Measurements from ENCODE around the gene FGD4. TPM values are rescaled to one million over a fixed set of nuclear protein-coding genes. Genes with fewer than 3 reads are reported as not detected.

Gene FGD4
- total RNA-seq, 4 donors from 2014 or later, result 22.1 to 56.7 (median 38.0) TPM

DNA sequence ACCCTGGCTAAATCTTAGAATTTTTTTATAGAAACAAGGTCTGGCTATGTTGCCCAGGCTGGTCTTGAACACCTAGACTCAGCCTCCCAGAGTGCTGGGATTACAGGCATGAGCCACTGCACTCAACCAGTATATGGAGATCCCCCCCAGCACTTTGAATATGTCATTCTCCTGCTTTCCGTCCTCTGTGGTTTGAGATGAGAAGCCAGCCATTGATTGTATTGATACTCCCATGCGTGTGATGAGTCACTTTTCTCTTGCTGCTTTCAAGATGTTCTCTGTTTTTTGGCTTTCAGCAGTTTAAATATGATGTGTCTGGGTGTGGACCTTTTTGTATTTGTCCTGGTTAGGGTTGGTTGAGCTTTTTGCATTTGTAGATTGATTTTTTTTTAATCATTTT, 204.5 kb downstream of the FGD4 start:
- peak; percentile 39 for ATAC-seq
- Histone ChIP-seq H3K27ac (no peak overlapping the region), H3K4me3 (no peak overlapping the region), H3K27me3 (no peaks in the 10 kb centered on the region), H3K36me3 (peaks cover 0 to 45% of the 10 kb centered on the region in 2 donors), H3K4me1 (peaks cover 0 to 22% (median 0%) of the 10 kb centered on the region in 3 donors), H3K9me3 (no peaks in the 10 kb centered on the region)
- WGBS, 2 donors (ENCODE audit: low coverage in 1 of 2), result 61 to 85% methylated on average over 2 of the region's 2 CpGs
- TF ChIP-seq POLR2AphosphoS5 (IDR thresholded peaks at IDR 0.05) (no peak), EP300 (IDR thresholded peaks at IDR 0.05) (no peak), POLR2A (IDR thresholded peaks at IDR 0.05) (no peak)
- TF ChIP-seq, protein P1, sequence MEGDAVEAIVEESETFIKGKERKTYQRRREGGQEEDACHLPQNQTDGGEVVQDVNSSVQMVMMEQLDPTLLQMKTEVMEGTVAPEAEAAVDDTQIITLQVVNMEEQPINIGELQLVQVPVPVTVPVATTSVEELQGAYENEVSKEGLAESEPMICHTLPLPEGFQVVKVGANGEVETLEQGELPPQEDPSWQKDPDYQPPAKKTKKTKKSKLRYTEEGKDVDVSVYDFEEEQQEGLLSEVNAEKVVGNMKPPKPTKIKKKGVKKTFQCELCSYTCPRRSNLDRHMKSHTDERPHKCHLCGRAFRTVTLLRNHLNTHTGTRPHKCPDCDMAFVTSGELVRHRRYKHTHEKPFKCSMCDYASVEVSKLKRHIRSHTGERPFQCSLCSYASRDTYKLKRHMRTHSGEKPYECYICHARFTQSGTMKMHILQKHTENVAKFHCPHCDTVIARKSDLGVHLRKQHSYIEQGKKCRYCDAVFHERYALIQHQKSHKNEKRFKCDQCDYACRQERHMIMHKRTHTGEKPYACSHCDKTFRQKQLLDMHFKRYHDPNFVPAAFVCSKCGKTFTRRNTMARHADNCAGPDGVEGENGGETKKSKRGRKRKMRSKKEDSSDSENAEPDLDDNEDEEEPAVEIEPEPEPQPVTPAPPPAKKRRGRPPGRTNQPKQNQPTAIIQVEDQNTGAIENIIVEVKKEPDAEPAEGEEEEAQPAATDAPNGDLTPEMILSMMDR (IDR thresholded peaks at IDR 0.05), result no peak

DNA sequence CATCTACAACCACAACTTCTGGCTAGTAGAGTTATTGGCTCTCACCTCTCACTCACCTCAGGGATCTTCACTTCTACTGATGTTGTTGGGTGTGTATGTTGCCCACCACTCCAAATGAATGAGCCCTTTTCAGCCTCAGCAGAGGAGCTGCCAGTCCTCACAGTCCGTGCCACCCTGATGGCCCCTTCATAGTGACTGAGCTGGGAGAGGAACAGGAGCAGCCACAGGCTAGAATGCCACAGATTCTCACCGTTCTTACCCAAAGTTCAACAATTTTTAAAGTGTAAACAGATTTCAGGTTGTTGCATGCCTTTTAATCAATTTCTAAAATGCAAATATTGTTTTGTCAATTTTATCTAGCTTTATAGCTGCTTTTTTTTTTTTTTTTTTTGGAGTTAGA, 205.2 kb downstream of the FGD4 start:
- Histone ChIP-seq H3K4me1 (peaks cover 0 to 22% (median 0%) of the 10 kb centered on the region in 3 donors), H3K27ac (no peak overlapping the region), H3K4me3 (no peak overlapping the region), H3K9me3 (no peaks in the 10 kb centered on the region), H3K27me3 (no peaks in the 10 kb centered on the region), H3K36me3 (peaks cover 0 to 50% of the 10 kb centered on the region in 2 donors)
- TF ChIP-seq POLR2A (IDR thresholded peaks at IDR 0.05), result no peak
- TF ChIP-seq EP300 (IDR thresholded peaks at IDR 0.05), result no peak
- TF ChIP-seq, protein P1 (IDR thresholded peaks at IDR 0.05), result no peak
- TF ChIP-seq POLR2AphosphoS5 (IDR thresholded peaks at IDR 0.05), result no peak
- no peak for ATAC-seq
- 100% methylated on average over 1 of the region's 2 CpGs; no CpG with 5 or more reads in 1 of the 2 donors for WGBS, 2 donors (ENCODE audit: low coverage in 1 of 2)

DNA sequence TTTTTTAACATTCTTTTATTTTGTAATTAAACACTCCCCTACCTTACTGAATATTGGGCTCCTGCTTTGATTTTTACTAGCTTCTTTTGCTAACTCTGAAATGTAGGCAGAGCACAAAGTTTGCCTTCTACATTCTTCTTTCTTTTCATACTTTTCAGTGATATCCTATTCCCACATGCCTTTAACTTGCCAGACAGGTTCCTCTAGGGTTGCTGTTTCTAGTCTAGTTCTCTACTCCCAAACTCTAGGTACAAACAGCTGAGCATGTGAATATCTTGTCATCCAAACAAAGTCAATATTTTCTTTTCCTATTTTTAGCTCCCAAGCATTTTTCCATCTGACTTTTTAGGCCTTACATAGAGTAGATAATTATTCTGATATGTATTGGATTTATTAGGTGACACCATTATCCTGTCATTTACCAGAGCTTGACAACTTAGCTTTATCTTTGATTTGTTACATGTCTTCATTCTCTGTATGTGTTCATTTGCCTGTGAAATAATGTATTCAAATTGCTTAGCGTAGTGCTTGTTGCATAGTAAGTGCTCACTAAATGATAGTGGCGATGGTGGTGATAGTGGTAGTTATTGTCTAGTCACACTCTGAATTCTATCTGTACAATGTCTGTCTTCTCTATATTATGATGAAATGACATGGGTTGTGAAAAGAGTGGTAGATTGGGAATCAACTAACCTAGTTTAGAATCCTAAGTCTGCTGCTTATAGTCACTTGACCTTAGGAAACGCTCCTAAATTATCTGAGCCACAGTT, 206.2 kb downstream of the FGD4 start:
- H3K36me3 ChIP-seq, result peaks cover 0 to 54% of the 10 kb centered on the region in 2 donors
- H3K27ac ChIP-seq, result peak overlapping the region in 1 of 4 donors; percentile 11
- peaks cover 0 to 22% (median 0%) of the 10 kb centered on the region in 3 donors for H3K4me1 ChIP-seq
- no peaks in the 10 kb centered on the region for H3K9me3 ChIP-seq
- no peaks in the 10 kb centered on the region for H3K27me3 ChIP-seq
- TF ChIP-seq POLR2A (IDR thresholded peaks at IDR 0.05) (no peak), EP300 (IDR thresholded peaks at IDR 0.05) (no peak), POLR2AphosphoS5 (IDR thresholded peaks at IDR 0.05) (no peak)
- TF ChIP-seq, protein P1 (IDR thresholded peaks at IDR 0.05), result no peak
- no peak overlapping the region for H3K4me3 ChIP-seq
- 75 to 90% methylated on average over 3 of the region's 3 CpGs for WGBS, 2 donors (ENCODE audit: low coverage in 1 of 2)
- no peak for ATAC-seq

DNA sequence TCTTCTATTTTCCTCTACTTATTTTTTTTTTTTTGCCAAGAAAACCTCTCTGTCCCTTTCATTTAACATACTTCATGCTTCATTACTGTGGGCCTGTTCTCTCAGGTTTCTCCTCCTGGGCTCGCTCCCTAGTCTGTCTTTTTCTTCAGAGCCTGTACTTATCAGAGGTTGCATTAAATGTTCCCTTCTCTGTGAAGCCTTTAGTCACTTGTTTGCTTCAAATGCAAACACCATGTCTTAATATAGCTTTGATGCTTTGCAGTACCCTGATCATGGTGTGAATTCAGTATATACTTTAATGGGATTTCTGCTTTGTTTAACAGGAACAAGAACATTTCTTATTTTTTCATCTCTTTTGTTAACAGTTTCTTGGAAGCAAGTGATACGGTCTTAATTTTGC, 207.1 kb downstream of the FGD4 start:
- Histone ChIP-seq H3K27ac (peak overlapping the region in 1 of 4 donors; percentile 28), H3K4me1 (peaks cover 0 to 22% (median 0%) of the 10 kb centered on the region in 3 donors), H3K36me3 (peaks cover 0 to 53% of the 10 kb centered on the region in 2 donors), H3K9me3 (no peaks in the 10 kb centered on the region), H3K27me3 (no peaks in the 10 kb centered on the region), H3K4me3 (no peak overlapping the region)
- TF ChIP-seq POLR2AphosphoS5 (IDR thresholded peaks at IDR 0.05), result peak; percentile 68
- no peak for TF ChIP-seq EP300 (IDR thresholded peaks at IDR 0.05)
- ATAC-seq, result no peak
- whole genome bisulfite sequencing, 2 donors (ENCODE audit: low coverage in 1 of 2), result 56 to 57% methylated on average over 2 of the region's 2 CpGs

DNA sequence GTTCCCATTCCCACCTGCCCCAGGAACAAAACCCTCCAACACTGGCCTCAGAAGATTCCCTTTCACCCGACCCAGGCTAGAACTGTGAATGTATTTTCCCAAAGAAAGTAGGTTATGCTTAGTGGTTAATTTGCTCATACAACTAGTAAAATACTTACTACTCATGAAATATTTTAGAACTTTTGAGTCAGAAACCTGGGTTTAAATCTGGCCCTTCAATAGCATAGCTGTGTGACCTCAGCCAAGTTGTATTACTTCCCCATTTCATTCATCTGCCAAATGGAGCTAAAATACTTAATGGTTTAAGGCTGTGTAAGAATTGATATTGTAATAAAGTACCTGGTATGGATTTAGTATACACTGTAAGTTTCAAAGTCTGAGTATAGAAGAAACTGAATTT, 210.6 kb downstream of the FGD4 start:
- Histone ChIP-seq H3K9me3 (no peaks in the 10 kb centered on the region), H3K4me3 (no peak overlapping the region), H3K4me1 (peaks cover 0 to 18% (median 0%) of the 10 kb centered on the region in 3 donors), H3K36me3 (peaks cover 0 to 73% of the 10 kb centered on the region in 2 donors), H3K27me3 (no peaks in the 10 kb centered on the region), H3K27ac (no peak overlapping the region)
- 92 to 100% methylated on average over 1 of the region's 1 CpG for WGBS, 2 donors (ENCODE audit: low coverage in 1 of 2)
- ATAC-seq, result no peak
- no peak for TF ChIP-seq POLR2A (IDR thresholded peaks at IDR 0.05)
- TF ChIP-seq EP300 (IDR thresholded peaks at IDR 0.05), result no peak
- TF ChIP-seq, protein P1 (IDR thresholded peaks at IDR 0.05), result no peak
- no peak for TF ChIP-seq POLR2AphosphoS5 (IDR thresholded peaks at IDR 0.05)
